Prostate gland (tissue), 2 donors: ENCODE results near the gene OGFOD3.

ENCODE experiments used
- POLR2A ChIP-seq: fragments of 450-650 bp; IDR thresholded peaks from one replicate; pipeline ENCODE4 v1.6.1; 2016; ENCODE audit warnings: antibody characterized with exemption, mild to moderate bottlenecking
- TF ChIP-seq, protein P1 (sequence below), 4 experiments: fragments of 200-600 bp in 2 of 4; fragments of 450-650 bp in 2 of 4; sonication (generic) in 2 of 4; IDR thresholded peaks; 1 replicate in 3 of 4; 2 replicates in 1 of 4; pipeline ENCODE4 v1.5.1; 2016 to 2019; ENCODE audit warnings: antibody characterized with exemption in 4 of 4, mild to moderate bottlenecking in 2 of 4, moderate library complexity in 2 of 4

GRCh38 chr17:82464567-82464929 lies 46.2 kb upstream of the OGFOD3 start:
- TF ChIP-seq, protein P1, sequence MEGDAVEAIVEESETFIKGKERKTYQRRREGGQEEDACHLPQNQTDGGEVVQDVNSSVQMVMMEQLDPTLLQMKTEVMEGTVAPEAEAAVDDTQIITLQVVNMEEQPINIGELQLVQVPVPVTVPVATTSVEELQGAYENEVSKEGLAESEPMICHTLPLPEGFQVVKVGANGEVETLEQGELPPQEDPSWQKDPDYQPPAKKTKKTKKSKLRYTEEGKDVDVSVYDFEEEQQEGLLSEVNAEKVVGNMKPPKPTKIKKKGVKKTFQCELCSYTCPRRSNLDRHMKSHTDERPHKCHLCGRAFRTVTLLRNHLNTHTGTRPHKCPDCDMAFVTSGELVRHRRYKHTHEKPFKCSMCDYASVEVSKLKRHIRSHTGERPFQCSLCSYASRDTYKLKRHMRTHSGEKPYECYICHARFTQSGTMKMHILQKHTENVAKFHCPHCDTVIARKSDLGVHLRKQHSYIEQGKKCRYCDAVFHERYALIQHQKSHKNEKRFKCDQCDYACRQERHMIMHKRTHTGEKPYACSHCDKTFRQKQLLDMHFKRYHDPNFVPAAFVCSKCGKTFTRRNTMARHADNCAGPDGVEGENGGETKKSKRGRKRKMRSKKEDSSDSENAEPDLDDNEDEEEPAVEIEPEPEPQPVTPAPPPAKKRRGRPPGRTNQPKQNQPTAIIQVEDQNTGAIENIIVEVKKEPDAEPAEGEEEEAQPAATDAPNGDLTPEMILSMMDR (IDR thresholded peaks at IDR 0.05) = no peak
- no peak for TF ChIP-seq POLR2A
